Measurements from ENCODE around the gene DNAAF5. TPM values are rescaled to one million over a fixed set of nuclear protein-coding genes. Genes with fewer than 3 reads are reported as not detected.

DNAAF5 gene
- total and polyA plus RNA-seq, 9 of the 15 experiments (the other 6 are each of a cell fraction or from before 2014, with no cell fraction given) = 3.1 to 69.7 (median 19.1) TPM

- no peak for TF ChIP-seq MNT (conservative IDR thresholded peaks at IDR 0.05)
- peak; percentile 59; the same call in 1 of the 2 replicates for TF ChIP-seq ZNF263 (CRISPR knock-in tag; IDR thresholded peaks at IDR 0.05; ENCODE audit: borderline replicate concordance)
- 0 out of 2 replicates have a peak, but pooled peaks have one; percentile 43 for TF ChIP-seq CREB1 (IDR thresholded peaks at IDR 0.05)
- peak; percentile 46 for TF ChIP-seq CREB1 (CRISPR knock-in tag; IDR thresholded peaks at IDR 0.05)
- peak; percentile 69 for TF ChIP-seq ZFX (CRISPR knock-in tag; IDR thresholded peaks at IDR 0.05)
- no peak for TF ChIP-seq ZNF785 (CRISPR knock-in tag; IDR thresholded peaks at IDR 0.05)
- peak; percentile 59 for TF ChIP-seq POLR2AphosphoS5 (IDR thresholded peaks at IDR 0.05; ENCODE audit: control insufficient read depth, insufficient read depth, low read depth, low read length)
- TF ChIP-seq POLR2G (IDR thresholded peaks at IDR 0.05; ENCODE audit: low read depth, low read length) = peak; percentile 82
- TF ChIP-seq SREBF1 (IDR thresholded peaks at IDR 0.05; ENCODE audit: borderline replicate concordance, low read depth, low read length) = no peak
- TF ChIP-seq ZNF639 (CRISPR knock-in tag; conservative IDR thresholded peaks at IDR 0.05 in 1 of 2, IDR thresholded peaks at IDR 0.05 in 1 of 2) = 0 out of 4 replicates have a peak, but pooled peaks of 1 of the 2 experiments have one; percentile 51
- TF ChIP-seq RNF219 (CRISPR knock-in tag; IDR thresholded peaks at IDR 0.05) = no peak
- no peak for TF ChIP-seq ADNP (tag; IDR thresholded peaks at IDR 0.05)
- TF ChIP-seq TEAD1 (CRISPR knock-in tag; IDR thresholded peaks at IDR 0.05) = no peak
- no peak for TF ChIP-seq ZNF165 (CRISPR knock-in tag; IDR thresholded peaks at IDR 0.05; ENCODE audit: borderline replicate concordance)
- TF ChIP-seq SMARCC2 (IDR thresholded peaks at IDR 0.05; ENCODE audit: low read depth) = no peak
- TF ChIP-seq HSF4 (CRISPR knock-in tag; IDR thresholded peaks at IDR 0.05; ENCODE audit: borderline replicate concordance) = no peak
- no peak for TF ChIP-seq ZKSCAN8 (CRISPR knock-in tag; IDR thresholded peaks at IDR 0.05)
- no peak for TF ChIP-seq U2AF1 (optimal IDR thresholded peaks at IDR 0.05; ENCODE audit: low read depth, low read length)
- TF ChIP-seq KHSRP (IDR thresholded peaks at IDR 0.05) = no peak
- TF ChIP-seq ZC3H8 (IDR thresholded peaks at IDR 0.05) = no peak
Observed at GRCh38 chr7:816300-816750, 89.8 kb downstream of the DNAAF5 start (continued).

All from K562 (cell line).